ENCODE measurements around the gene MDN1.
"Not testable (repeated sequence)": the region's sequence is repeated elsewhere in the genome, so short reads cannot be mapped to it uniquely, and the experiment has no call there.

MDN1 gene

DNA sequence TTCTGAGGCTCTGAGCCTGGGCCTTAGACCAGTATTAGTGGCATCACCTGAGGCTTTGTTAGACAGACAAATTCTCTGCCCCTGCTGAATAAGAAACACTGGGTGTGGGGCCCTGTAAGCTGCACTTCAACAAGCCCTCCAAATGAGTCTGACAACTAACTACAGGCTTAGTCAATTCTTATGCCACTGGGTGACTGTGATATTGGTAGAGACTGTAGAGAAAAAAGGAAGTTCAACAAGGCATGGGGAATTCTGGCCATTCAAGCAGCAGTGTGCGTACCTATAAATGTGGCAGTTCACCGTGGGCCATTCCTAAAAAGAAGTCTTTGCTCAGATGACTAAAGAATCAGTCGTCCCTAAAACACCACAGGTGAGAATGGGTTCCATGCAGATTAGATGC lies 82.7 kb downstream of the MDN1 start:
- DNase-seq (ENCODE audit: low read depth, low spot score), result no peak
- H3K4me3 ChIP-seq (ENCODE audit: low read depth, low read length), result no peak overlapping the region
- POLR2A ChIA-PET, result no interaction called here
- TF ChIP-seq, protein P1, sequence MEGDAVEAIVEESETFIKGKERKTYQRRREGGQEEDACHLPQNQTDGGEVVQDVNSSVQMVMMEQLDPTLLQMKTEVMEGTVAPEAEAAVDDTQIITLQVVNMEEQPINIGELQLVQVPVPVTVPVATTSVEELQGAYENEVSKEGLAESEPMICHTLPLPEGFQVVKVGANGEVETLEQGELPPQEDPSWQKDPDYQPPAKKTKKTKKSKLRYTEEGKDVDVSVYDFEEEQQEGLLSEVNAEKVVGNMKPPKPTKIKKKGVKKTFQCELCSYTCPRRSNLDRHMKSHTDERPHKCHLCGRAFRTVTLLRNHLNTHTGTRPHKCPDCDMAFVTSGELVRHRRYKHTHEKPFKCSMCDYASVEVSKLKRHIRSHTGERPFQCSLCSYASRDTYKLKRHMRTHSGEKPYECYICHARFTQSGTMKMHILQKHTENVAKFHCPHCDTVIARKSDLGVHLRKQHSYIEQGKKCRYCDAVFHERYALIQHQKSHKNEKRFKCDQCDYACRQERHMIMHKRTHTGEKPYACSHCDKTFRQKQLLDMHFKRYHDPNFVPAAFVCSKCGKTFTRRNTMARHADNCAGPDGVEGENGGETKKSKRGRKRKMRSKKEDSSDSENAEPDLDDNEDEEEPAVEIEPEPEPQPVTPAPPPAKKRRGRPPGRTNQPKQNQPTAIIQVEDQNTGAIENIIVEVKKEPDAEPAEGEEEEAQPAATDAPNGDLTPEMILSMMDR (IDR thresholded peaks at IDR 0.05; ENCODE audit: insufficient read depth, low read length, missing control alignments), result no peak
- CTCF ChIA-PET, result no interaction called here

DNA sequence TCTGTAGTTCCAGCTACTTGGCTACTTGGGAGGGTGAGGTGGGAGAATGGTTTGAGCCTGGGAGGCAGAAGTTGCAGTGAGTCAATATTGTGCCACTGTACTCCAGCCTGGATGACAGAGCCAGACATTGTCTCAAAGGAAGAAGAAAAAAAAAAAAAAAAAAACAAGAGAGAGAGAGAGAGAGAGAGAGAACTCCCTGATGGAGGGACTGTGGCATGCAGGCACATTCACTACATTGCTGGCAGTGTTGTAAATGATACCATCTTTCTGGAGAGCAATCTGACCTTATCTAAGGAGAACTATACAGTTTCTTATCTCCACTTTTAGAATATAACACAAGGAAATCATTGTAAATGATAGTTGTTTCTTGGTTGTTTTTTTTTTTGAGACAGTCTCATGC lies 85.1 kb downstream of the MDN1 start:
- no peak overlapping the region for H3K4me3 ChIP-seq (ENCODE audit: low read depth, low read length)
- no peak for DNase-seq (ENCODE audit: low read depth, low spot score)
- ChIA-PET POLR2A (interaction anchor here (0.7 kb wide), 1 partner anchor 98 kb away, joined by 3 read pairs; no protein-coding TSS in a partner anchor), CTCF (no interaction called here)
- TF ChIP-seq, protein P1 (IDR thresholded peaks at IDR 0.05; ENCODE audit: insufficient read depth, low read length, missing control alignments), result no peak

DNA sequence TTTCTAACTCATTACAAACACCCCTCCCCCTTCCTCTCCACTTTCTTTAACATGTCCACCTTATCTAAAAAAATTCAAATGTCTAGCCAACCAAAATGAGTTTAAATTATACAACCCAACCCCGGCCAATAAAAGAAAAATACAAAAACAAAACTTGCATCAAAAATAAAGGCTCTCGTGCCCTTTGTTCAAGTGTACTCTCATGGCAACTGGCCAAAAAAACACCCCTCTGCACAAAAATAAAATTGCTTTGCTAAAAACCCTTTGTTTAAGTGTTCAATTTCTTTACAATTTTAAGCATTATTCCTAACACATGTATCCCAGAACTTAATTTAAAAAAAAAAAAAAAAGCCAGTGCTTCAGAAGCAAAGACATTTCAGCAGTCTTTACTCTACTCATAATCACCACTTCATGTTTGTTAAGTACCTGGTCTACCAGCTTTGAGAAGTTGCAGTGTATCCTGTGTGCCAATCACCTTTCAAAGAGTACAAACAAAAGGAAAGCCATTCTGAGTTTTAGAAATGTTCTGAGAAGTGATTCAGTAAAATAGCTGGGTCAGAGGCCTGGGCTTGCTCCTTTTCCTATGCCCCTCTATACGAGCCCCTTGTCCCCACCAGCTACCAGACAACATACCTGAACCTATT lies 87.5 kb downstream of the MDN1 start:
- ChIA-PET CTCF (no interaction called here), POLR2A (no interaction called here)
- no peak overlapping the region for H3K4me3 ChIP-seq (ENCODE audit: low read depth, low read length)
- TF ChIP-seq, protein P1 (IDR thresholded peaks at IDR 0.05; ENCODE audit: insufficient read depth, low read length, missing control alignments), result no peak
- DNase-seq (ENCODE audit: low read depth, low spot score), result no peak

- CTCF ChIA-PET; POLR2A ChIA-PET; H3K4me3 ChIP-seq (ENCODE audit: low read depth, low read length); DNase-seq (ENCODE audit: low read depth, low spot score): not testable (repeated sequence)
These were observed 88.3 kb downstream of the MDN1 start for GRCh38 chr6:89731262-89731661.

- ChIA-PET CTCF (no interaction called here), POLR2A (no interaction called here)
- DNase-seq (ENCODE audit: low read depth, low spot score), result no peak
- TF ChIP-seq, protein P1 (IDR thresholded peaks at IDR 0.05; ENCODE audit: insufficient read depth, low read length, missing control alignments), result no peak
- H3K4me3 ChIP-seq (ENCODE audit: low read depth, low read length), result no peak overlapping the region
These were observed 89.8 kb downstream of the MDN1 start for GRCh38 chr6:89729818-89730217.

DNA sequence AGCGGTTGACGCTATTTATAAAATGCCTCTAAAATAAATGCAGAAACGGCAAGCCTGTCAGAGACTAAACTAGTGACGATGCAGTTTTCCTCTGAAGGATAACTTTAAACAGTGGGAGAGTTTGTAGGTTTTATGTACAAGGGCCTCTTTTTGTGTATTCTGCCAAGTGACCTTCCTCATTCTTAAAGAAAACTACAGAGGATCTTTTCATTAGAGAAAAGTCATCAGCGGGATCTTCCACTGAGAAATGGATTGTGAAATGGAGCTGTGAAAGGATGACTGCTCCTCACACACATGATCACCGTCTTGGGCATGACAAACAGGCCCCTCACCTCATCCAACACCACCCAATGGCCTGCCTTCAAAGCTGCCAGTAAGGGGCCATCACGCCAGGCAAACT lies 92.1 kb downstream of the MDN1 start:
- TF ChIP-seq, protein P1 (IDR thresholded peaks at IDR 0.05; ENCODE audit: insufficient read depth, low read length, missing control alignments), result no peak
- no peak overlapping the region for H3K4me3 ChIP-seq (ENCODE audit: low read depth, low read length)
- DNase-seq (ENCODE audit: low read depth, low spot score), result no peak
- ChIA-PET POLR2A (no interaction called here), CTCF (no interaction called here)

GRCh38 chr6:89724981-89725380 lies 94.6 kb downstream of the MDN1 start:
- no peak for DNase-seq (ENCODE audit: low read depth, low spot score)
- no peak overlapping the region for H3K4me3 ChIP-seq (ENCODE audit: low read depth, low read length)
- POLR2A ChIA-PET, result no interaction called here
- TF ChIP-seq, protein P1 (IDR thresholded peaks at IDR 0.05; ENCODE audit: insufficient read depth, low read length, missing control alignments), result no peak
- CTCF ChIA-PET, result no interaction called here
